Measurements from ENCODE around the gene PRKAG2.

GRCh38 chr7:151541709-151542499, 335.0 kb downstream of the PRKAG2 start:
- TF ChIP-seq EZH2 (IDR thresholded peaks at IDR 0.05; ENCODE audit: borderline replicate concordance, low read length) (no peak), CTCF (conservative IDR thresholded peaks at IDR 0.05 in 1 of 2, IDR thresholded peaks at IDR 0.05 in 1 of 2; ENCODE audit: extremely low read depth in 1 of 2, insufficient read depth in 1 of 2, low read depth in 1 of 2, low read length in 2 of 2) (no peak)

Data from mammary epithelial cell (primary cell).